ENCODE results near the gene PNKP.

PNKP gene

GRCh38 chr19:49889687-49890348, 22.4 kb upstream of the PNKP start:
- peak; percentile 64 to 85 for DNase-seq

GRCh38 chr19:49889038-49889686, 21.8 kb upstream of the PNKP start:
- no peak for DNase-seq

- no peak for DNase-seq
These were observed 21.1 kb upstream of the PNKP start for GRCh38 chr19:49888510-49888824.

- DNase-seq: peak in 1 of 2 donors; percentile 18
These were observed 20.5 kb upstream of the PNKP start for GRCh38 chr19:49887665-49888509.

GRCh38 chr19:49887037-49887664, 19.8 kb upstream of the PNKP start:
- DNase-seq: peak in 1 of 2 donors; percentile 27

- no peak for DNase-seq
These were observed 17.4 kb upstream of the PNKP start for GRCh38 chr19:49884760-49885159.

GRCh38 chr19:49884109-49884508, 16.7 kb upstream of the PNKP start:
- DNase-seq: no peak

- DNase-seq: no peak
These were observed 15.7 kb upstream of the PNKP start for GRCh38 chr19:49883094-49883493.

GRCh38 chr19:49882643-49883042, 15.3 kb upstream of the PNKP start:
- DNase-seq: no peak

- DNase-seq: no peak
These were observed 14.5 kb upstream of the PNKP start for GRCh38 chr19:49881672-49882394.

- no peak for DNase-seq
These were observed 13.8 kb upstream of the PNKP start for GRCh38 chr19:49881186-49881585.

GRCh38 chr19:49880162-49880869, 12.9 kb upstream of the PNKP start:
- no peak for DNase-seq

GRCh38 chr19:49879243-49879963, 12.0 kb upstream of the PNKP start:
- DNase-seq: peak; percentile 40 to 51

- DNase-seq: no peak
These were observed 11.3 kb upstream of the PNKP start for GRCh38 chr19:49878744-49879070.

- DNase-seq: peak; percentile 95 to 97
These were observed 10.7 kb upstream of the PNKP start for GRCh38 chr19:49877879-49878743.

- DNase-seq: peak; percentile 100
These were observed 9.9 kb upstream of the PNKP start, which contains the start of the genes AKT1S1 and TBC1D17 for GRCh38 chr19:49877020-49877878. TSS of gene AKT1S1 (minus strand) at chr19:49877355. CDS start at chr19:49873295, 4,060 bp downstream. TSS of gene TBC1D17 (plus strand) at chr19:49877702. CDS start at chr19:49877724, 22 bp downstream.

- peak; percentile 96 to 99 for DNase-seq
These were observed 9.1 kb upstream of the PNKP start for GRCh38 chr19:49876422-49877019.

- peak in 1 of 2 donors; percentile 36 for DNase-seq
These were observed 8.6 kb upstream of the PNKP start for GRCh38 chr19:49875857-49876421.
